ENCODE measurements around the gene RPRD2. TPM values are rescaled to one million over a fixed set of nuclear protein-coding genes. Genes with fewer than 3 reads are reported as not detected.
"Not testable (repeated sequence)": the region's sequence is repeated elsewhere in the genome, so short reads cannot be mapped to it uniquely, and the experiment has no call there.

The RPRD2 gene
- total RNA-seq, 1 donor from 2014 or later = 29.6 TPM

DNA sequence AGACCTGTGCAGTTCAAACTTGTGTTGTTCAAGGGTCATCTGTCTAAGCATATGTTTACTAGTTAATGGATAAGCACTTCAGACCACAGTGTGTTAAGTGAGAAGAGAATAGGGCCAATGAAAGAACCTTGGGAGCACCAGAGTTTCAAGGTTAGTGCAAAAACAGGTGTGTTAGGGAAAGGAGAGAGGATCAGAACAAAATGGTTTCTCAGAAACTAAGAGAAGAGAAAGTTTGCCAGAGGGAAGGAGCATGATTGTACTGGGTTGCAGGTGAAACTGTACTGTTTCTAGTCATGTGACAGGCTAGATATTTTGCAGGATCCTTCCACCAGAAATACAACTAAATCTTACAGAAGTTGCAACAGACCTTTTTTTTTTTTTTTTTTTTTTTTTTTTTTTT is 23.3 kb downstream of the RPRD2 start:
- Mint-ChIP-seq H3K36me3 (ENCODE audit: low read depth, unreplicated experiment) (no peaks in the 10 kb centered on the region), H3K27ac (ENCODE audit: unreplicated experiment) (no peak overlapping the region), H3K4me3 (ENCODE audit: unreplicated experiment) (no peak overlapping the region), H3K4me1 (ENCODE audit: unreplicated experiment) (no peaks in the 10 kb centered on the region), H3K9me3 (ENCODE audit: unreplicated experiment) (no peaks in the 10 kb centered on the region), H3K27me3 (ENCODE audit: unreplicated experiment) (peaks cover 1% of the 10 kb centered on the region)
- no peak for DNase-seq (ENCODE audit: low spot score)
- TF ChIP-seq, protein P1, sequence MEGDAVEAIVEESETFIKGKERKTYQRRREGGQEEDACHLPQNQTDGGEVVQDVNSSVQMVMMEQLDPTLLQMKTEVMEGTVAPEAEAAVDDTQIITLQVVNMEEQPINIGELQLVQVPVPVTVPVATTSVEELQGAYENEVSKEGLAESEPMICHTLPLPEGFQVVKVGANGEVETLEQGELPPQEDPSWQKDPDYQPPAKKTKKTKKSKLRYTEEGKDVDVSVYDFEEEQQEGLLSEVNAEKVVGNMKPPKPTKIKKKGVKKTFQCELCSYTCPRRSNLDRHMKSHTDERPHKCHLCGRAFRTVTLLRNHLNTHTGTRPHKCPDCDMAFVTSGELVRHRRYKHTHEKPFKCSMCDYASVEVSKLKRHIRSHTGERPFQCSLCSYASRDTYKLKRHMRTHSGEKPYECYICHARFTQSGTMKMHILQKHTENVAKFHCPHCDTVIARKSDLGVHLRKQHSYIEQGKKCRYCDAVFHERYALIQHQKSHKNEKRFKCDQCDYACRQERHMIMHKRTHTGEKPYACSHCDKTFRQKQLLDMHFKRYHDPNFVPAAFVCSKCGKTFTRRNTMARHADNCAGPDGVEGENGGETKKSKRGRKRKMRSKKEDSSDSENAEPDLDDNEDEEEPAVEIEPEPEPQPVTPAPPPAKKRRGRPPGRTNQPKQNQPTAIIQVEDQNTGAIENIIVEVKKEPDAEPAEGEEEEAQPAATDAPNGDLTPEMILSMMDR (IDR thresholded peaks at IDR 0.05; ENCODE audit: unreplicated experiment) = no peak

DNA sequence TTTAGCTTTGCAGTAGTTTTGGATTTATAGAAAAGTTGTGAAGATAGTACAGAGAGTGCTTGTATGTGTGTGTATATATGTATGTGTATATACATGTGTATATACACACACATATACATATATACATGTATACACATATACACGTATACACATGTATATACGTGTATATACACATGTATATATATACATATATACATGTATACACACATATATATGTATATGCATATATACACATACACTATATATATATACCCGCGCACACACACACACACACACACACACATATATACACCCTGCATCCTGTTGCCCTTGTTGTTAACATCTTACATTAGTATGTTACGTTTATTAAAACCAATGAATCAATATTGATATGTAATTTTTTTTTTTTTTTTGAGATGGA is 24.3 kb downstream of the RPRD2 start:
- no peak overlapping the region for H3K4me3 Mint-ChIP-seq (ENCODE audit: unreplicated experiment)
- no peaks in the 10 kb centered on the region for H3K9me3 Mint-ChIP-seq (ENCODE audit: unreplicated experiment)
- TF ChIP-seq, protein P1 (IDR thresholded peaks at IDR 0.05; ENCODE audit: unreplicated experiment) = no peak
- H3K4me1 Mint-ChIP-seq (ENCODE audit: unreplicated experiment) = no peaks in the 10 kb centered on the region
- H3K27me3 Mint-ChIP-seq (ENCODE audit: unreplicated experiment) = peaks cover 1% of the 10 kb centered on the region
- H3K27ac Mint-ChIP-seq (ENCODE audit: unreplicated experiment) = no peak overlapping the region
- no peaks in the 10 kb centered on the region for H3K36me3 Mint-ChIP-seq (ENCODE audit: low read depth, unreplicated experiment)
- no peak for DNase-seq (ENCODE audit: low spot score)

DNA sequence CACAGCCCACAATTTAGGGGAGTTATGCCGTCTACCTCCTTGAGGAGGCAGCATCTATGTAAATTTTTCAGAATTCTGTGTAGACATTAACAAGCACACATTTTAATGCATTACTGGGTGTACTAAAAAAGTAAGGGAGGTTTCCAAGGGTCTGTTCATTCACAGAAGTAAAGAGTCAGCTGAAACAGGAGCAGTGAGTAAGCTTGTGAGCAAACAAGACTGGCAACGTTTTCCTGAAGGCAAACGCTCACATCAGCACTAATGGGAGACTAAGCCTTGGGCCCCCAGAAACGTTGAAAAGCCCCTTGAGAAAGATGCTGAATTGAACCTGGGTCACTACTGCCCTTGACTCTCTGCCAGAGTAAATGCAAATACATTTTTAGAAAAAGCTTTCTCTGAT is 25.7 kb downstream of the RPRD2 start:
- no peaks in the 10 kb centered on the region for H3K36me3 Mint-ChIP-seq (ENCODE audit: low read depth, unreplicated experiment)
- DNase-seq (ENCODE audit: low spot score) = no peak
- no peak overlapping the region for H3K4me3 Mint-ChIP-seq (ENCODE audit: unreplicated experiment)
- no peak overlapping the region for H3K27ac Mint-ChIP-seq (ENCODE audit: unreplicated experiment)
- H3K9me3 Mint-ChIP-seq (ENCODE audit: unreplicated experiment) = no peaks in the 10 kb centered on the region
- H3K27me3 Mint-ChIP-seq (ENCODE audit: unreplicated experiment) = no peaks in the 10 kb centered on the region
- H3K4me1 Mint-ChIP-seq (ENCODE audit: unreplicated experiment) = no peaks in the 10 kb centered on the region
- TF ChIP-seq, protein P1 (IDR thresholded peaks at IDR 0.05; ENCODE audit: unreplicated experiment) = no peak

DNA sequence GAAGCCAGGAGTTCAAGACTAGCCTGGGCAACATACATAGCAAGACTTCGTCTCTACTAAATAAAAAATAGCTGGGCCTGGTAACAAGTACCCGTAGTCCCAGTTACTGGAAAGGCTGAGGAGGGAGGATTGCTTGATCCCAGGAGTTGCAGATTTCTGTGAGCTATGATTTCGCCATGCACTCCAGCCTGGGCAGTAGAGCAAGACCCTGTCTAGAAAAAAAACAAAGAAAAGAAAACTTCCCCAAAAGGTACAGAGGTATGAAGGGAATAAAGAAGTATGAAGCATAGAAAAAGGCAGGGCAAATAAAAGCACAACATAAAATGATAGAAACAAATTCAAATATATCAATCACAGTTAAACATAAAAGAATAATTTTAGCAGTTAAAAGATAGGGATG is 28.7 kb downstream of the RPRD2 start:
- H3K9me3 Mint-ChIP-seq (ENCODE audit: unreplicated experiment) = no peaks in the 10 kb centered on the region
- H3K4me3 Mint-ChIP-seq (ENCODE audit: unreplicated experiment) = no peak overlapping the region
- TF ChIP-seq, protein P1 (IDR thresholded peaks at IDR 0.05; ENCODE audit: unreplicated experiment) = no peak
- DNase-seq (ENCODE audit: low spot score) = no peak
- H3K27ac Mint-ChIP-seq (ENCODE audit: unreplicated experiment) = no peak overlapping the region
- no peaks in the 10 kb centered on the region for H3K27me3 Mint-ChIP-seq (ENCODE audit: unreplicated experiment)
- H3K4me1 Mint-ChIP-seq (ENCODE audit: unreplicated experiment) = no peaks in the 10 kb centered on the region
- peaks cover 6% of the 10 kb centered on the region for H3K36me3 Mint-ChIP-seq (ENCODE audit: low read depth, unreplicated experiment)

DNA sequence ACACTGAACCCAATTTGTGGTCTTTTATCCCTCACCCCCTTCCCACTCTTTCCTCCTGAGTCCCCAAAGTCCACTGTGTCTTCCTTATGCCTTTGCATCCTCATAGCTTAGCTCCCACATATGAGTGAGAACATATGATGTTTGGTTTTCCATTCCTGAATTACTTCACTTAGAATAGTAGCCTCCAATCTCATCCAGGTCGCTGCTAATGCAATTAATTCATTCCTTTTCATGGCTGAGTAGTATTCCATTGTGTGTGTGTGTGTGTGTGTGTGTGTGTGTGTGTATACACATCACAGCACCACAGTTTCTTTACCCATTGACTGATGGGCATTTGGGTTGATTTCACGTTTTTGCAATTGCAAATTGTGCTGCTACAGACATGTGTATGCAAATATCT is 31.2 kb downstream of the RPRD2 start:
- not testable (repeated sequence) for H3K4me3 Mint-ChIP-seq (ENCODE audit: unreplicated experiment); H3K4me1 Mint-ChIP-seq (ENCODE audit: unreplicated experiment); H3K27me3 Mint-ChIP-seq (ENCODE audit: unreplicated experiment); H3K9me3 Mint-ChIP-seq (ENCODE audit: unreplicated experiment); H3K36me3 Mint-ChIP-seq (ENCODE audit: low read depth, unreplicated experiment); H3K27ac Mint-ChIP-seq (ENCODE audit: unreplicated experiment); DNase-seq (ENCODE audit: low spot score)
